GM21825 (cell line): ENCODE measurements around the gene ATP8A2.

ENCODE experiments used
- ATAC-seq: cut with Tn5 transposase; IDR thresholded peaks from one replicate; pipeline ENCODE4 v1.9.1; 2021; ENCODE audit warnings: mild to moderate bottlenecking, moderate library complexity; ENCODE audit not compliant: unreplicated experiment

ATP8A2 gene

GRCh38 chr13:25906191-25906661 lies 534.5 kb downstream of the ATP8A2 start:
- no peak for ATAC-seq

DNA sequence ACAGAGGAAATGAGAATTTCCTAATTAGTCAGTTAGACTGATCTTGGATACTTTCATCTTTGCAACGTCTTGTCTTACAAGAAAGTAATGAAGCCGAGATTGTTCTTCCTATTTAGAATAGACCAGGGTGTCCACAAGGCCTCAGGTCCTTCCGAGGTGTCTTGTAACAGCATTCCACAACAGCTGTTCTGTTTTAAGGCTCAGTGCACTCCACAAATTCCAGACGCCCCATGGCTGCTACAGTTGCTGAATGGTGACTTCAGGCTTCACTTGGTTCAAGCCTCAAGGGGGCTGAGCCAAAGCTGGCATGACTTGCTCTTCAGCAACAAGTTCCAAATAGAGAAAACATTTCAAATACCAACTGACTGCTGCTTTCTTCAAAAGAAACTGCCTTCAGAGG lies 536.6 kb downstream of the ATP8A2 start:
- ATAC-seq: no peak

- ATAC-seq: no peak
Measured at GRCh38 chr13:25910243-25910642, 538.5 kb downstream of the ATP8A2 start.

DNA sequence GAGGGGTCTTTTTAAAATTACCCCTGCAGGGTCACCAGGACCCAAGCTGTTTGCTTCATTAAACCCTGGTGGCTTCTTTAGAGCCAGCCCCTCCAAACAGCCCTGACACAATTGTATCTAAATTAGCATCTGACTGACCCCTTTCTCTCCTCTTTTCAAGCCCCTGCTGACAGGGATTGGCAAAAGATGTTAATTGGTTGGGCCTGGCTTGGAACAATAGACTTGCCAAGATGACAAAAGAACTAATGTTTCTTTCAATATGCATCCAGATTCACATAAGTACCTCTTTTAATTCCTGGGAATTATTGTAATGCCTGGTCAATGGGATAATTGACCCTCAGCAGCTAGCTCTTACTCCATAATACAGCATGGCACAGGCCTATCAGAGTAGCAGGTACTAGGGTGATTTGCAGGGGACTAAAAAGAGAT lies 539.2 kb downstream of the ATP8A2 start:
- no peak for ATAC-seq

DNA sequence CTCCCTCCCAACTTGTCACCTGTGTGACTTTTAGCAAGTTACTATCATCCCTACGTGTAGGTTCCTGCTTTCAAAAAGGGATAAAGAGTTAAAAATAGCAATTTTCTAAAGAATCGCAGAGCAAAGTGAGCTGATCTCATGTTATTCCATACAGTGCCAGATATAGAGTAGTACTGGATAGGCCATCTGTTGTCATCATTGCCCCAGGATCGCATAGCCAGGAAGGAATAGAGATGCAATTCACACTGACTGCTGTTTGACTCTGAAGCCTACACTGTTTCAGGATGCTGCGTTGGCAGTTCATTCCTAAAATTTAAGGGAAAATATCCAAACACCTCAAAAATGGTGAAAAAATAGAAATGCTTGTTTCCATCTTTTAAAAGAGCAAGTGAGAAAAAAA lies 541.2 kb downstream of the ATP8A2 start:
- no peak for ATAC-seq

GRCh38 chr13:25915840-25916518 lies 544.2 kb downstream of the ATP8A2 start:
- ATAC-seq: no peak

GRCh38 chr13:25920277-25920676 lies 548.5 kb downstream of the ATP8A2 start:
- no peak for ATAC-seq

GRCh38 chr13:25920931-25921330 lies 549.2 kb downstream of the ATP8A2 start:
- ATAC-seq: no peak

- ATAC-seq: no peak
Measured at GRCh38 chr13:25922376-25922775, 550.6 kb downstream of the ATP8A2 start.

GRCh38 chr13:25923217-25924085 lies 551.7 kb downstream of the ATP8A2 start:
- ATAC-seq: no peak

DNA sequence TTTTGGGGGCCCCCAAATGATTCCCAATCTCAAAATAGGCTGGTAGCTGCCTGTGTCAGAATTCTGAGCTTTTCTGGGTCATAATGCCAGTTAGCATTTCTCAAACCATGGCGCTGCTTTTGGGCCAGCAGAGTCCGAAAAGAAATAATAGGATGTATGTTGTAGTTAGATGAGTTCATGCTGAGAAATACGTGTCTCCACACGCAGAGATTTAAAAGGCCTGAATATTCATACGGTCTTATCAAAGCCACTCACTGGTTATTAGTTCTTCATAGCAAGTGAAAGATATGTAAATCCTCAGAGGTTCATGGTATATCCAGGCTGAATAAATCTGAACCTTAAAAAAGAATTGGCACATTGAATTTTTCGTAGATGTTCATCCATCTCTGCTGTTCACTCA lies 555.6 kb downstream of the ATP8A2 start:
- no peak for ATAC-seq

GRCh38 chr13:25927932-25928331 lies 556.2 kb downstream of the ATP8A2 start:
- no peak for ATAC-seq

GRCh38 chr13:25928941-25929505 lies 557.2 kb downstream of the ATP8A2 start:
- no peak for ATAC-seq

DNA sequence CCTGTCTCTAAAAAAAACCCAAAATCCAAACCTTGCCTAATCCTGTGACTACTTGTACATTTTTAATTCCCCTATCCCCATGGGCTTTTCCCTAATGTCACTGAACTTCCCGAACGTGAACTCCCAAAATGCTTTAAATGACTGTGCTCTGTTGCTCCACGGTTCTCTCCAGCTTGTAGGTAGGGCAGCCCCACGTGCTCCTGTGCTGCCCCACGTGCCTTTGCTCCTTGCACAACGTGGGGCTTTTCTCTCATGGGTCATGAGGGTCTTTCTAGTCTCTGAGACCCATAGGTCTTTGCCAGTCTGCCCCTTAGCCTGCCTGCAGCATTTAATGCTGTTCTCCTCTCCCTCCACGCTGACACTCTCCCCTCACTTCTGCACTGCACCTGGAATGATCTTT lies 558.0 kb downstream of the ATP8A2 start:
- ATAC-seq: no peak

DNA sequence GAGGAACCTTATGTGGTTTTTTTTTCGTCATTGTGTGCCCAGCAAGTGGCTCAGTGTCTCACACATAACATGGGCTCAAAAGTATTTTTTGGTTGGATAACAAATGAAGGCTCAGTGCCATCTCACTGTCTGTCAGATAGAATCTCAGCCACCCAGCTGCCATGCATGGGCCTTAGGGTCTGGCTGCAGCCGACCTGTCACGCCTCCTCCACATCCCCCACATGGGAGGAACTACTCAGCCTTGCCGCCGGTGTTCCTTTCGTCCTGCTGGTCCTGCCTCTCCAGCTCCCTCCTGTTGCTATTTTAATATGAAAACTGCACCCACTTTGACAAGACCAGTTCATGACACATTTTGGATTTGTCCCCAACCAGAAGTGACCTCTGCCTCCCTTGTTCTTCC lies 558.9 kb downstream of the ATP8A2 start:
- ATAC-seq: no peak

GRCh38 chr13:25932365-25932764 lies 560.6 kb downstream of the ATP8A2 start:
- no peak for ATAC-seq

DNA sequence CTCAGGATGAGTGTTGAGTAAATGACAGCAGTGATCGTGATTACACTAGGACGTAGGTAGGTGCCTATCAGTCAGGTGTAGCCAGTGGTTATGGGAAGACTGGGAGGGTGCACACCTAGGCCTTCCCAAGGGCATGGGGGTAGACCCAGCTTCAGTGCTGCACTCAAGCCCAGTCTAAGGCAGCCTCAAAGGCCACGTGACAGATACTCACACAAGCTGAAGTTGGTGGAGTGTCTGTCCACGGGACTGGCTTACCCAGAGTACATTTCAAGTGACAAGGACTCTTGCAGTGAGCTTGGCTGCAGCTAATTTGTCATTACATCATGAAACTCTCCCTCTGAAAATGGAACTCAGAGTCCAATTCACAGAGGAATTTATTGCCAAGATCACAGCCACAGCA lies 561.7 kb downstream of the ATP8A2 start:
- no peak for ATAC-seq

GRCh38 chr13:25934127-25934526 lies 562.4 kb downstream of the ATP8A2 start:
- ATAC-seq: no peak

GRCh38 chr13:25939961-25940687 lies 568.4 kb downstream of the ATP8A2 start:
- no peak for ATAC-seq

- ATAC-seq: no peak
Measured at GRCh38 chr13:25943081-25943480, 571.3 kb downstream of the ATP8A2 start.

DNA sequence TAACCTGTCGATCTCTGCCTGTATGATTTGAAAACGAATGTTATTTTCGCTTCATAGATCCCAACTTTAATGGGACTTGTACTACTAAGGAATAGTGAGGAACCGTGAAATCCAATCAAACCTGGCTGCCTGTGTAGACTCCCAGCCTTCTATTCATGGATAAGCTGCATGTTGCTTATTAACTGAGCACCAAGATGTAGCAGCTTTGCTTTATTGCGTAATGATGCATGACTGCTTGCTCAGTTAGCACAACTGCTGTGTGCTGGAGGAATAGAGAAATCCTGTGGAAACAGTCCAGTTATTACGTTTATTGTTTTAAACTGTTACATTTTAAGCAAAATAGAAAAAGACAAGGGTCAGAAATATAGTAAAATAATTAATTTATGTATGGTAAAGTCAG lies 571.9 kb downstream of the ATP8A2 start:
- no peak for ATAC-seq
